ENCODE measurements around the gene FBXW8.

FBXW8 gene

DNA sequence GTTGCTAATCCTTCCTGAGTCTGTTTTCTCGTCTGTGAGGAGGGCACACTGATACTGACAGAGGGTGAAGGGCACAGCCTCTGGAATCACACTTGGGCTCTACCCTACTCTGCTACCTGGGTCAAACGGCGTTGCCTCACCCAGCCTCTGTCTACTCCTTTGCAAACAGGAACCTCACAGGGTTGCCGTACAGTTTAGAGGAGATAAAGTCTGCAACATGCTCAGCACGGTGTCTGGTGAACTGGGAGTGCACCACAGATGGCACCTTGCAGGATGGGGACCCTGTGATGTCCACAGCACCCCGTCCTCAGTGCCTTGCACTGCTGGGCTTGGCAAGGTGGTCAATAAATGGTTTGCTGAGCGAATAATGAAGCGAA, 150.2 kb downstream of the FBXW8 start:
- no peak for DNase-seq

DNA sequence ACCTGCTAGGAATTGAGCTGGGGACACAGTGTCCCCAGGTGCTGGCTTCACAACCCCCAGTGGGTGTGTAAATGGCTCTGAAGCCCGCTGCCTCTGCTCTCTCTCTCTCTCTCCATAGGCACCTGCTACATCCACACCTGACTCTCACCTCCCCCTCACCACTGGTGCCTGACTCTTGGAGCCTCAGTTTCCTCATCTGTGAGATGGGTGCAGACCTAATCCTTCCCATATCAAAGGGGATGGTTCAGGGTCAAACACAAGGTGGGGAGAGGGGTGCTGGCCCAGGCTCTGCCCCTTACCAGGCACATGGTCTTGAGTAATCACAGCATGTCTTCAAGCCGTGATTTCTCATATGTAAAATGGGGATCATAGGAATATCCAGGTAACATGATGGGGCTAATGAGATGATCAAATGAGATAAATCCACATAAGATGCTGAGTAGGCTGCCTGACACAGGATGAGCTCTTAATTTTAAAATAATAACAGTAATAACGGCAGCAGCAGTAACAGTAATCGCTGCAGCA, 150.9 kb downstream of the FBXW8 start:
- DNase-seq = no peak

DNA sequence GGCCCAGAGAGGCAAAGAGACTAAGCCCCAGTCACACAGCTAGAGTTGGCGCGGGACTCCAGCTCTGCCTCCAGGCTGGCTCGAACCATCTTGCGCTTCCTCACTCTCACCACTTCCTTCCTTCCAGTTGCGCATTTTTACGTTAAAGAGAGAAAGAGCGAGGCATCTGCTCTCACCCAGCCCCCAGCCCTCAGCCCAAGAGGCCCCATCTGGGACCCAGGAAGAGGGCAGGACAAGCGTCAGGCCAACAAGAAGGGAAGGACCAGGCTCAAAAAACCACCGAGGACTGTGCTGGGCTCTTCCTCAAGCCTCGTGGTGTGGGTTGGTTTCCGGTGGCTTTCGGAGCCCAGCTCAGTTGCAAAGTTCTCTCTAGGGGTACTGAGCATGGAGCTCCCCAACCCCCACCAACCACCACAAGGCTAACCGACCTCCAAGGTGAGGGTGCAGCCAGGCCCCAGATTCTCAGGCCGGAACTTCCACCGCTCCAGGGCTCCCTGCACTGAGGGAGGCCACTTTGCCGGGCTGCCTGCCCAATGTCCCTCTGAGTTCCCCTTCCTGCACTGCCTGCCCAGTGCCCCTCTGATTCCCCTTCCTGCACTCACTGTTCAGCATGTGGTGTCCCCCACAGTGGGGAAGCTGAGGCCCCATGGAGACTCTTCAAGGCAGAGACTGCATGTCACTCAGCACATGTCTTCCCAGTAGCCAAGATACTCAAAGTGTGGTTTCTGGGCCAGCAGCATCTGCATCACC, 152.6 kb downstream of the FBXW8 start:
- no peak for DNase-seq

DNA sequence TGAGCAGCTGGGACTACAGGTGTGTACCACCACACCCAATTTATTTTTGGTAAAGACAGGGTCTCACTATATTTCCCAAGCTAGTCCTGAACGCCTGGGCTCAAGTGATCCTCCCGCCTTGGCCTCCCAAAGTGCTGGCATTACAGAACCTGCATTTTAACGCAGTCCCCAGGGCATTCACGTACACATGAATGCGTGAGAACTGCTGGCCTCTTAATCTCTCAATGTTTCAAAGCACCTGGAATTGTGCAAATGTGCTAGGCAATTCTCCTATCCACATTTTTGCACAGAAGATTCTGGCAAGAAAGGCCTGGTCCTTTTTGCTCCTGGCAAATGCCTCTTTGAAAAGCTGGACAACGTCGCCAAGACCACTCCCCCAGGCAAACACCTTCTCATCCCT, 153.3 kb downstream of the FBXW8 start:
- DNase-seq = no peak

DNA sequence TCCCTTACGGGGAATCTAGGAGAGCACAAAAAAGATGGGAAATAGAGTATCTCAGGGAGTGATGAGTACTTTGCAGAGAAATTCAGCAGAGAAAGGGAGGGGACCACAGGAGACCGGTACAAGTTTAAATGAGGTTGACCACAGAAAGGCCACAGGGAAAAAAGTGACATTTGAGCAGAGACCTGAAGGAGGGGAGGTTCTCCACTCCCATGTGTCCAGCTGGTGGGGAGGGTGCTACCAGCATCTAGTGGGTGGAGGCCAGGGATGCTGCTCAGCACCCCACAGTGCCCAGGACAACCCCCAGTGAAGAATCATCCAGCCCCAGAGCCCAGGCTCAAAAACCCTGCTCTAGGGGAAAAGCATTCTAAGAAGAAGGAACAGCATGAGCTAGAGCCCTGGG, 153.8 kb downstream of the FBXW8 start:
- DNase-seq = no peak

DNA sequence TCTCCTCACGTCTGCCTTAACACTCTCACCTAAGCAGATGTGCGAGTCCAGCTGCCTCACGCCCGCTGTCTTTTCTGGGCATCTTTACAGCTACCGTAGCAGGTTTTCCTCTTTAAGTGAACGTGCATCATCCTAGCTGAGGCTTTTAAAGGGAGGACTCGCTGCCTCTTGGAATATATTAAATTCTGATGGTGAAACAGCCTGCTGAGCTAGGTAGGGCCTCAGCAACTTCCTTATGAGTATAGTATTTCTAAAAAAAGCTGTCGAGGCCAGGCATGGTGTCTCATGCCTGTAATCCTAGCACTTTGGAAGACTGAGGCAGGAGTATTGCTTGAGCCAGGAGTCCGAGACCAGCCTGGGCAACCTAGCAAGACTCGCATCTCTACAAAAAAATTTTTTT, 156.3 kb downstream of the FBXW8 start:
- no peak for DNase-seq

DNA sequence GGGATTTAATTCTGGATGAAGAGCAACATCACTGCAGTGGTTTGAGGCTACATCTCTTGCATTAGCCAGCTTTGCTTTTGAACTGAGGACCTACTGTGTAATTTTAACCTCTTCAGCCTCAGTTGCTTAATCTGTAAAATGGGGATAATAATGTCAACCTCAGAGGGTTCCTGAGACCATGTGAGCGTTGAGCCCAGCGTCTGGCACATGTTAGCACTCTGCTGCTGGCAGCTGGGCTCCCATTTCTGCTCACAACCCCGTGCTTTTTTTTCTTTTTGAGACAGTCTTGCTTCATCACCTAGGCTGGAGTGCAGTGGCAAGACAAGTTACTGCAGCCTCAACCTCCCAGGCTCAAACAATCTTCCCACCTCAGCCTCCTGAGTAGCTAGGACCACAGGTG, 156.9 kb downstream of the FBXW8 start:
- no peak for DNase-seq

DNA sequence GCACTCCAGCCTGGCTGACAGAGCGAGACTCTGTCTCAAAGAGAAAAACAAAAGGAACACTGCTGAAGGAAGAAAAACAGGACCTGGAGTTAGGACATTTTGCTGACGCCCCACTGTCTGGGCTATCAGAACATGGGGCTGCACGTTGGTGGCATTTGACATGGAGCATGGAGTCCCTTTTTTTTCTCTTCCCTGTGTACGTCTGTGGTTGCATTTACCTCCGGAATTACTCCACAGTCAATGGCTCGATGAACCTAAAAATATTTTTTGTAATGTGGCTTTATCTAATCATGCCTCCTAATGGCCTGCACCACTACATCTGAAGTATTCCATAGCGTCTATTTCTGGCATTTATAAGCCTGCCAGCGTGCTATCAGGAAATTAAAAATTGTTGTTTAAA, 157.7 kb downstream of the FBXW8 start:
- no peak for DNase-seq

DNA sequence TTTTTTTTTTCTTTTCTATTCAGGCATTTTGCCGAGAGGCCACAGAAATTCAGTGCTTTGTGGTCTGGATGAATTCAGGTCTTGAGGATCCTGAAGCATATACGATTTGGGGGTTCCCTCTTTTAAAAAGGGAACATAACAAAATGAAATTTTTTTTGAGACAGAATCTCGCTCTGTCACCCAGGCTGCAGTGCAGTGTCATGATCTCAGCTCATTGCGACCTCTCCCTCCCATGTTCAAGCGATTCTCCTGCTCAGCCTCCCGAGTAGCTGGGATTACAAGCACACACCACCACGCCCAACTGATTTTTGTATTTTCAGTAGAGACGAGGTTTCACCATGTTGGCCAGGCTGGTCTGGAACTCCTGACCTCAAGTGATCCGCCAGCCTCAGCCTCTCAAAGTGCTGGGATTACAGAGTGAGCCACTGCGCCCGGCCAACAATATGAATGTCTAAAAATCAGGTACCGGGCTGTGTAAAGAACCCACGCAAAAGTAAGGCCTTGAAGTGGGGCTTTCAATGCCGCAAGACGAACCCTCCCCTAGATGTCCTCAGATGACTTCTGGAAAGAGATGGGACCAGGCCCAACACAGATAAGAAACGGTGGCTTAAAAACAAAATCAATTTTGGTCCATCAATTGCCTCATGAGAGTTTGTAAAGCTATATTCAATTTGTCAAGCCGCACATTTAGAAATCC, 158.5 kb downstream of the FBXW8 start:
- DNase-seq = no peak

DNA sequence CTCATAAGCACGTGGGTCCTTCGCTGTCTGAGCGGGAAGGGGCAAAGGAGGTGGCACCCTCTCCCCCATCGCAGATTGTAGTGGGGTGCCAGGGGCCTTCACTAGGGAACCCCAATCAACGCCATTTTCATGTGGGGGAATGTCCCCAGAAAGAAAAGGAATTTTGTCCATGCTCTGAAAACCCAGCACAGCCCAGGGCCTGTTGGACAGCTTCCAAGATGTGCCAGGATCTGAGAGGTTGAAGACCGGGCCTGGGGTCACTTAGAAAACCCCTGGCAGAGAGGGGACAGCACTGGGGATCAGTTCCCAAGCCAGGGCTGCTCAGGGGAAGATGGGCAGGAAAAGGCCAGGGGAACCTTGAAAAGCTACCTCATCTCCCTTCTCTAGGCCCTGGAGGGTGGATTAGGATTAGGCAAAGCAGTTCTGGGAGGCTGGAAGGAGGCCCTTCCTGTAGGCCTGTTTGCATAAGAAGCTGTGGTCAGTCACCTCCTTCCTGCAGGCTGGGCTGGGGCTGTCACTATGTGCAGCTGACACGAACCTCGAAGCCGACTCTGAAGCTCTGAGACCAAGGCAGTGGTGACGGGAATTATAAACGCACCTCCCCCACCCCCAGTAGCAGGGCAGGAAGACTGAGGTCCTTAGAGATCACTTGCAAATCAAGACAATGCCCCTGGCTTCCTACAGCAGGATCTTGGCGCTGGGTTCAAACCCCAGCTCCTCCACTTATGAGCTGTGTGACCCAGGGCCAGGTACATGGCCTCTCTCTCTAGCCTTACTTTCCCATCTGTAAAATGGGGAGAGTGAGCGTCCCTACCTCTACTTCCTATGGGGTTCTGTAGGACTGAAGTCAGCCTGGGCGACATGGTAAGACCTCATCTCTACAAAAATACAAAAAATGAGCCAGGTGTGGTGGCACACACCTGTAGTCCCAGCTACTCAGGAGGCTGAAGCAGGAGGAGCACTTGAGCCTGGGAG, 159.5 kb downstream of the FBXW8 start:
- no peak for DNase-seq

DNA sequence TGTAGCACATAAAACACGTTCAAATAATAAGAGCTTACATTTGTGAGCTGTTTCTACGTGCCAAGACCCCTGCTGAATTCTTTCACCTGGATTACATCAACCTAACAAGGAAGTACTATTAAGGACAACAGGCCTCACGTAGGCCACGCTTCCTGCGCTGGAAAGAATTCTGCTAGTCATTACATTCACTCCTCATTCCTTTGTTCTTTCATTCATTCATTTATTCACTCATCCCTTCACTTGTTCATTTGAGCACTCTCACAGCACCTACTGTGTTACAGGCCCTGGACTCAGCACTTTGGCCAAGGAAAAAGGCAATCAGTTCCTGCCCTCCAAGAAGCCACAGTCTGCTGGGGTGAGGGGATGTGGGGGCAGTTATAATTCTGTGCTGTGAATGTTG, 160.3 kb downstream of the FBXW8 start:
- no peak for DNase-seq

DNA sequence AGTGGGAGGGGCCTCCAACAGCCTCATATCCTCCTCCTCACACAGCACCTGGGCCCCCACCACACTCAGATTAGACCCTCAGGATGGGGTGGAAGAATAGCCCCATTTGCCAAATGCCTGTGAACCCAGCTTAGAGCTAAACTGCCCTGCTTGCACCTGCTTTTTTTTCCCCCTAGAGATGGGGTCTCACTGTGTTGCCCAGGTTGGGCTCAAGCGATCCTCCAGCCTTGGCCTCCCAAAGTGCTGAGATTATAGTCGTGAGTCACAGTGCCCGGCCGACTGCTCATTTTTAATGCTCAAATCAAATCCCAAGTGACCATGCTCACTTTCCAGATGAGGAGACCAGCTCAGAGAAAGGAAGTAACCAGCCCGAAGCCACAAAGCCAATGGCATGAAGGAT, 161.4 kb downstream of the FBXW8 start:
- no peak for DNase-seq

DNA sequence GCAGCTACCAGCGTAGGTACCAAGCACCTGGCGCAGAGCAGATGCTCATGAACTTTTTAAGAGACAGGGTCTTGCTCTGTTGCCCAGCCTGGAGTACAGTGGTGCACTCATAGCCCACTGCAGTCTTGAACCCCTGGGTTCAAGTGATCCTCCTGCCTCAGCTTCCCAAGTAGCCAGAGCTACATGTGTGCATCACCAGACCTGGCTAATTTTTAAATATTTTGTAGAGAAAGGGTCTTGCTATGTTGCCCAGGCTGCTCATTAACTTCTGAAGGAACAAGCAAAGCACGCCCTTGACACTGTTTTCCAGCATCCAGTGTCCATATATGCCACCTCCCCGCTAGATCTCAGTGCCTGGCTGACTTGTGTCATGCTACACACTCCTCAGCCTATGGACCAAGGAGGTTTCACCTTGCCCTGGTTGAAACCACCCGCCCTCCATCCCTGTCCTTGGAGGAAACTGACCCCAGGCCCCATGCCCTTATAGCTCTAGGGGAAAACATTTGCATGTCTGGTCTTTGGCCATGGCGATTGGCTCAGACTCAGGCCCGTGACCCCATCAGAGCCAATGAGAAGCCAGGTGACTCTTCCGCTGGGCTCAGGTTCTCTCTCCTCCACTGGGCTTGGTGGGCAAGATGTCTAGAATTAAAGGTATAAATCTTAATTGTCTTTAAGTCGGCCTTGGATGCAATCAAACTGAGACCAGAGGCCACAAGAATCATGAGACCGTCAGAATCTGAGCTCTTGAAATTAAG, 162.2 kb downstream of the FBXW8 start:
- DNase-seq = no peak

DNA sequence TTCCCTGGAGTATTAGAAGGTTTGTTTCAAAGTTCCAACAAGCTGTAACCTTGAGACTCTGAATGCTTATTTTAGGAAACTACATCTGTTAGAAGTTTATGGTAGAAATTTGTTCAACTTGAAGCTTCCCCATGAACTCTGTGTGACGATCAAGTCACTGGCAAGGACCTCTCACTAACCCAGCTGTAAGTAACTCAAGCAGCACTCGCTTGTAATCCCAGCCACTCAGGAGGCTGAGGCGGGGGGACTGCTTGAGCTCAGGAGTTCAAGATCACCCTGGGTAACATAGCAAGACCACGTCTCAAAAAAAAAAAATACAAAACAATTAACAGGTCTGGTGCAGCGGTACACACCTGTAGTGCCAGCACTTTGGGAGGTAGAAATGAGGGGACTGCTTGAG, 162.9 kb downstream of the FBXW8 start:
- DNase-seq = no peak

DNA sequence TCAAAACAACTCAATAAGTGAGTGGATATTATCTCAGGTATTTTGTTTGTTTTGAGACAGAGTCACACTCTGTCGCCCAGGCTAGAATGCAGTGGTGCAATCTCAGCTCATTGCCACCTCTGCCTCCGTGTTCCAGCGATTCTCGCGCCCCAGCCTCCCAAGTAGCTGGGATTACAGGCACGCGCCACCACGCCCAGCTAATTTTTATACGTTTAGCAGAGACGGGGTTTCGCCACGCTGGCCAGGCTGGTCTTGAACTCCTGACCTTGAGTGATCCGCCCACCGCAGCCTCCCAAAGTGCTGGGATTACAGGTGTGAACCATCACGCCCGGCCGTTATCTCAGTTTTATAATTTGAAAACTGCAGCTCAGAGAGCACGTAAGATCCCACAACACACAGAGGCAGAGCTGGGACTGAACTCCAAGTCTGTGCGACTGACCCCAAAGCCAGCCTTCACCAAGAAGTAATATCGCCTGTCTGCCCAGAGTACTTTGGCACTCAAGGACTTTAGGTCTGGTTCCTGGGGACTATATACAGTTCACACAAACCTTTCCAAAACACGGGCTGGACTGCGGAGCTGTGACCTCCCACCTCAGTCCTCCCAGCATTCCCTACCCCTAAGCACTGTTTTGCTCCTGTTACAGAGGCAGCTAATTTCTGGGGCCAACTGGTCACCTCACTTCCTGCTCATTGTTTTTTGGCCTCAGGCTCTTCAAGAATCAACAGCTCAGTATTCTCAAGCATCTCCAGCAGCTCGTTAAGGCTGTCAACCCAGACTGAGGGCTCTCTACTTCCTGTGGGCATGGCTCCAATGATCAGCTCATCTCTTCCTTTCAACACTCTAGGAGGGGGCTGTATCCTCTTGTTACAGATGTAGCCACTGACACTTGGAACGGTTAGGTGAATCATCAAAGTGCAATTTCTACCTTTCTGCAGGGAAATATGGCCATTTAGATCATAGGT, 165.9 kb downstream of the FBXW8 start:
- DNase-seq = no peak

DNA sequence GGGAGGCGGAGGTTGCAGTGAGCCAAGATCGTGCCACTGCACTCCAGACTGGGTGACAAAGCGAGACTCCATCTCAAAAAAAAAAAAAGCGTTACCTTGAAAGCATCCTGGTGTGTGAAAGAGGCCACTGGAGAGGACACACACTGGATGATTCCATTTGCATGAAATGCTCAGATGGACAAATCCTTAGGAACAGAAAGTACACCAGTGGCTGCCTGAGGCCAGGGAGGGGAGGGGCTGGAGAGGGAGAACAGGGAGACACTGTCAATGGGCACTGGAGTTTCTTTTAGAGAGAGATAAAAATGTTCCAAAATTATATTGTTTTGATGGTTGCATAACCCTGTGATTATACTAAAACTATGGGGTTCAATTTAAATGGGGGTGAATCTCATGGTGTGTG, 168.7 kb downstream of the FBXW8 start:
- DNase-seq = no peak

DNA sequence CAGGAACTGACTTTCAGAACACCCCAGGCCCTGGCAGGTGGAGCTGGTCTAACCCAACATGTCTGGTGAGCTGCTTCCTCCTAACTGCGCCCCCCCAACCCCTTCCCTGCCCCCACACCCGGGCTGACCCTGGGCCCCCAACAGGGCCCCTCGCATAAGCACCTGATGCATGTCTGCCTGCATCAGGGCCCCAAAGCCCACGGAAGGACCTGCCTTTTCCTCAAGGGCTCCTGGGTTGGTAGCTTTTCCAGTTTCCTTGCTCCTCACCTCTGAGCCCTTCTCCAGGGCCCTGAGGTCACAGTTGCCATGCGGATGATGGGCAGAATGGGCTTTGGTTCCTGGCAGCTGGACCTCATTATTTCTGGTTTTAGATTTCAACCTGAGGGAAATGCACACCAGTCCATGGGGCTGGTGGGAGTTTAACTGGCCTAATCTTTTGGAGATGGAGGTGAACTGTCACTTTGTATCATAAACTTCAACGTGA, 170.0 kb downstream of the FBXW8 start:
- no peak for DNase-seq
